Measurements from ENCODE around the gene DLGAP4.

DNA sequence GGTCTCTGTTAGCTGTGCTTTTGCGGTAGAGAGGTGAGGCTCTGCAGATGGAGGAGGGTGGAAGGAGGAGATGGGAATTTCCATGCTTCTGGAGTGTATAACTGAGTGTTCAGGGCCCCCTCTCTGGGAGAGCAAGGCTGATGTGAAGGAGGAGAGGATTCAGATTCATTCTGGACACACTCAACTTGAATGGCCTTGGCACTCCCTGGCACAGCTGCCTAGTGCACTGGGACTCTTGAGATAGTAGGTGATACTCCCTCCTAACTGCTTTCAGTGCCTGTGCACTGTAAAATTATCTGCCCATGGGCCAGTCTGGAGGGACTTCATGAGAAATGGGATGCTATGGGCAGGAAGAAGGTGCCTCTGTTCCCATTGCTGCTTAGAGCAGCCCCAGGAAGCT, 180.9 kb downstream of the DLGAP4 start:
- TF ChIP-seq ZFP3 (CRISPR knock-in tag; IDR thresholded peaks at IDR 0.05) = no peak
- TF ChIP-seq, protein P1, sequence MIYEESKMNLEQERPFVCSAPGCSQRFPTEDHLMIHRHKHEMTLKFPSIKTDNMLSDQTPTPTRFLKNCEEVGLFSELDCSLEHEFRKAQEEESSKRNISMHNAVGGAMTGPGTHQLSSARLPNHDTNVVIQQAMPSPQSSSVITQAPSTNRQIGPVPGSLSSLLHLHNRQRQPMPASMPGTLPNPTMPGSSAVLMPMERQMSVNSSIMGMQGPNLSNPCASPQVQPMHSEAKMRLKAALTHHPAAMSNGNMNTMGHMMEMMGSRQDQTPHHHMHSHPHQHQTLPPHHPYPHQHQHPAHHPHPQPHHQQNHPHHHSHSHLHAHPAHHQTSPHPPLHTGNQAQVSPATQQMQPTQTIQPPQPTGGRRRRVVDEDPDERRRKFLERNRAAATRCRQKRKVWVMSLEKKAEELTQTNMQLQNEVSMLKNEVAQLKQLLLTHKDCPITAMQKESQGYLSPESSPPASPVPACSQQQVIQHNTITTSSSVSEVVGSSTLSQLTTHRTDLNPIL (CRISPR knock-in tag; IDR thresholded peaks at IDR 0.05; ENCODE audit: low read depth) = no peak
- TF ChIP-seq, protein P2, sequence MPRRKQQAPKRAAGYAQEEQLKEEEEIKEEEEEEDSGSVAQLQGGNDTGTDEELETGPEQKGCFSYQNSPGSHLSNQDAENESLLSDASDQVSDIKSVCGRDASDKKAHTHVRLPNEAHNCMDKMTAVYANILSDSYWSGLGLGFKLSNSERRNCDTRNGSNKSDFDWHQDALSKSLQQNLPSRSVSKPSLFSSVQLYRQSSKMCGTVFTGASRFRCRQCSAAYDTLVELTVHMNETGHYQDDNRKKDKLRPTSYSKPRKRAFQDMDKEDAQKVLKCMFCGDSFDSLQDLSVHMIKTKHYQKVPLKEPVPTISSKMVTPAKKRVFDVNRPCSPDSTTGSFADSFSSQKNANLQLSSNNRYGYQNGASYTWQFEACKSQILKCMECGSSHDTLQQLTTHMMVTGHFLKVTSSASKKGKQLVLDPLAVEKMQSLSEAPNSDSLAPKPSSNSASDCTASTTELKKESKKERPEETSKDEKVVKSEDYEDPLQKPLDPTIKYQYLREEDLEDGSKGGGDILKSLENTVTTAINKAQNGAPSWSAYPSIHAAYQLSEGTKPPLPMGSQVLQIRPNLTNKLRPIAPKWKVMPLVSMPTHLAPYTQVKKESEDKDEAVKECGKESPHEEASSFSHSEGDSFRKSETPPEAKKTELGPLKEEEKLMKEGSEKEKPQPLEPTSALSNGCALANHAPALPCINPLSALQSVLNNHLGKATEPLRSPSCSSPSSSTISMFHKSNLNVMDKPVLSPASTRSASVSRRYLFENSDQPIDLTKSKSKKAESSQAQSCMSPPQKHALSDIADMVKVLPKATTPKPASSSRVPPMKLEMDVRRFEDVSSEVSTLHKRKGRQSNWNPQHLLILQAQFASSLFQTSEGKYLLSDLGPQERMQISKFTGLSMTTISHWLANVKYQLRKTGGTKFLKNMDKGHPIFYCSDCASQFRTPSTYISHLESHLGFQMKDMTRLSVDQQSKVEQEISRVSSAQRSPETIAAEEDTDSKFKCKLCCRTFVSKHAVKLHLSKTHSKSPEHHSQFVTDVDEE (CRISPR knock-in tag; IDR thresholded peaks at IDR 0.05) = no peak
- no peak for TF ChIP-seq ZFP30 (CRISPR knock-in tag; IDR thresholded peaks at IDR 0.05)
- TF ChIP-seq TCF4 (CRISPR knock-in tag; IDR thresholded peaks at IDR 0.05; ENCODE audit: borderline replicate concordance) = no peak
- no peak for TF ChIP-seq GLIS3 (CRISPR knock-in tag; IDR thresholded peaks at IDR 0.05)
- TF ChIP-seq ESRRG (CRISPR knock-in tag; IDR thresholded peaks at IDR 0.05) = no peak
- no peak for TF ChIP-seq TOX (CRISPR knock-in tag; IDR thresholded peaks at IDR 0.05; ENCODE audit: borderline replicate concordance)
- TF ChIP-seq, protein P3, sequence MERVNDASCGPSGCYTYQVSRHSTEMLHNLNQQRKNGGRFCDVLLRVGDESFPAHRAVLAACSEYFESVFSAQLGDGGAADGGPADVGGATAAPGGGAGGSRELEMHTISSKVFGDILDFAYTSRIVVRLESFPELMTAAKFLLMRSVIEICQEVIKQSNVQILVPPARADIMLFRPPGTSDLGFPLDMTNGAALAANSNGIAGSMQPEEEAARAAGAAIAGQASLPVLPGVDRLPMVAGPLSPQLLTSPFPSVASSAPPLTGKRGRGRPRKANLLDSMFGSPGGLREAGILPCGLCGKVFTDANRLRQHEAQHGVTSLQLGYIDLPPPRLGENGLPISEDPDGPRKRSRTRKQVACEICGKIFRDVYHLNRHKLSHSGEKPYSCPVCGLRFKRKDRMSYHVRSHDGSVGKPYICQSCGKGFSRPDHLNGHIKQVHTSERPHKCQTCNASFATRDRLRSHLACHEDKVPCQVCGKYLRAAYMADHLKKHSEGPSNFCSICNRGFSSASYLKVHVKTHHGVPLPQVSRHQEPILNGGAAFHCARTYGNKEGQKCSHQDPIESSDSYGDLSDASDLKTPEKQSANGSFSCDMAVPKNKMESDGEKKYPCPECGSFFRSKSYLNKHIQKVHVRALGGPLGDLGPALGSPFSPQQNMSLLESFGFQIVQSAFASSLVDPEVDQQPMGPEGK (CRISPR knock-in tag; IDR thresholded peaks at IDR 0.05; ENCODE audit: borderline replicate concordance) = no peak
- TF ChIP-seq, protein P4, sequence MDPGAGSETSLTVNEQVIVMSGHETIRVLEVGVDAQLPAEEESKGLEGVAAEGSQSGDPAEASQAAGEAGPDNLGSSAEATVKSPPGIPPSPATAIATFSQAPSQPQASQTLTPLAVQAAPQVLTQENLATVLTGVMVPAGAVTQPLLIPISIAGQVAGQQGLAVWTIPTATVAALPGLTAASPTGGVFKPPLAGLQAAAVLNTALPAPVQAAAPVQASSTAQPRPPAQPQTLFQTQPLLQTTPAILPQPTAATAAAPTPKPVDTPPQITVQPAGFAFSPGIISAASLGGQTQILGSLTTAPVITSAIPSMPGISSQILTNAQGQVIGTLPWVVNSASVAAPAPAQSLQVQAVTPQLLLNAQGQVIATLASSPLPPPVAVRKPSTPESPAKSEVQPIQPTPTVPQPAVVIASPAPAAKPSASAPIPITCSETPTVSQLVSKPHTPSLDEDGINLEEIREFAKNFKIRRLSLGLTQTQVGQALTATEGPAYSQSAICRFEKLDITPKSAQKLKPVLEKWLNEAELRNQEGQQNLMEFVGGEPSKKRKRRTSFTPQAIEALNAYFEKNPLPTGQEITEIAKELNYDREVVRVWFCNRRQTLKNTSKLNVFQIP (CRISPR knock-in tag; IDR thresholded peaks at IDR 0.05; ENCODE audit: borderline replicate concordance, low read depth) = no peak
- TF ChIP-seq CSDC2 (CRISPR knock-in tag; IDR thresholded peaks at IDR 0.05) = no peak
- TF ChIP-seq ISL1 (CRISPR knock-in tag; IDR thresholded peaks at IDR 0.05) = no peak
- TF ChIP-seq SNAI2 (CRISPR knock-in tag; IDR thresholded peaks at IDR 0.05) = no peak

Data from SK-N-SH treated with all-trans-retinoic acid at 6 μM for 48 hours (cell line).